NCI-H2171 treated with DMSO at 0.1 percent for 48 hours (cell line): Measurements from ENCODE around the gene CDH6.

Source experiments
- DNase-seq: peaks from one replicate; lab custom pipeline; 2025; lab: John Stamatoyannopoulos, UW

CDH6 gene

GRCh38 chr5:31197183-31197582, 3.7 kb downstream of the CDH6 start:
- no peak for DNase-seq

GRCh38 chr5:31204958-31205357, 11.5 kb downstream of the CDH6 start:
- no peak for DNase-seq

GRCh38 chr5:31208043-31208442, 14.6 kb downstream of the CDH6 start:
- DNase-seq = no peak

GRCh38 chr5:31209334-31209733, 15.8 kb downstream of the CDH6 start:
- no peak for DNase-seq

GRCh38 chr5:31211098-31211497, 17.6 kb downstream of the CDH6 start:
- no peak for DNase-seq

- no peak for DNase-seq
Observed at GRCh38 chr5:31213257-31213656, 19.8 kb downstream of the CDH6 start.

GRCh38 chr5:31213705-31214121, 20.2 kb downstream of the CDH6 start:
- no peak for DNase-seq

GRCh38 chr5:31214229-31214628, 20.7 kb downstream of the CDH6 start:
- no peak for DNase-seq

- no peak for DNase-seq
Observed at GRCh38 chr5:31215236-31215635, 21.8 kb downstream of the CDH6 start.

- no peak for DNase-seq
Observed at GRCh38 chr5:31217446-31217845, 24.0 kb downstream of the CDH6 start.

GRCh38 chr5:31218978-31219377, 25.5 kb downstream of the CDH6 start:
- no peak for DNase-seq

- no peak for DNase-seq
Observed at GRCh38 chr5:31221001-31221400, 27.5 kb downstream of the CDH6 start.

- no peak for DNase-seq
Observed at GRCh38 chr5:31225118-31225517, 31.6 kb downstream of the CDH6 start.

GRCh38 chr5:31225613-31226012, 32.1 kb downstream of the CDH6 start:
- no peak for DNase-seq

GRCh38 chr5:31226651-31227050, 33.2 kb downstream of the CDH6 start:
- DNase-seq = no peak

GRCh38 chr5:31229266-31229665, 35.8 kb downstream of the CDH6 start:
- DNase-seq = no peak

- DNase-seq = no peak
Observed at GRCh38 chr5:31231177-31231838, 37.8 kb downstream of the CDH6 start.

GRCh38 chr5:31232273-31232888, 38.9 kb downstream of the CDH6 start:
- DNase-seq = peak; percentile 48

- DNase-seq = no peak
Observed at GRCh38 chr5:31235381-31235780, 41.9 kb downstream of the CDH6 start.

GRCh38 chr5:31236339-31236738, 42.9 kb downstream of the CDH6 start:
- DNase-seq = no peak

- peak; percentile 42 for DNase-seq
Observed at GRCh38 chr5:31237174-31237573, 43.7 kb downstream of the CDH6 start.

- DNase-seq = no peak
Observed at GRCh38 chr5:31238497-31238896, 45.0 kb downstream of the CDH6 start.

- DNase-seq = no peak
Observed at GRCh38 chr5:31244921-31245320, 51.4 kb downstream of the CDH6 start.

- DNase-seq = no peak
Observed at GRCh38 chr5:31247381-31247780, 53.9 kb downstream of the CDH6 start.
